Heart left ventricle (tissue), 16 donors: ENCODE measurements around the gene CNFN. TPM values are rescaled to one million over a fixed set of nuclear protein-coding genes. Genes with fewer than 3 reads are reported as not detected.

ENCODE experiments used
- ATAC-seq, 4 donors: fragments of 200-7000 bp; cut with Tn5 transposase; one replicate each; pipeline ENCODE4 v1.9.1; 2020 to 2022; ENCODE audit warnings: moderate library complexity in 4 of 4, mild to moderate bottlenecking in 3 of 4, moderate number of reproducible peaks in 1 of 4
- DNase-seq, 5 donors: peaks; one replicate each; pipeline ENCODE4 v3.0.0-alpha.2; 2020
- H3K27ac ChIP-seq, 12 donors: fragments of 200-600 bp; sonication (generic) in 4 of 12; one replicate each; pipeline versions ENCODE4 v1.5.0 to v1.8.0; 2016 to 2022; ENCODE audit warnings: mild to moderate bottlenecking in 2 of 12
- H3K27me3 ChIP-seq, 9 donors: fragments of 200-600 bp; sonication (generic) in 2 of 9; one replicate each; pipeline versions ENCODE4 v1.5.1 to v1.8.0; 2016 to 2022; ENCODE audit warnings: mild to moderate bottlenecking in 3 of 9
- H3K36me3 ChIP-seq, 9 donors: fragments of 200-600 bp; sonication (generic) in 2 of 9; one replicate each; pipeline versions ENCODE4 v1.5.0 to v1.8.0; 2018 to 2022; ENCODE audit warnings: mild to moderate bottlenecking in 2 of 9
- H3K4me1 ChIP-seq, 12 donors: fragments of 200-600 bp; sonication (generic) in 4 of 12; one replicate each; pipeline versions ENCODE4 v1.5.0 to v1.8.0; 2016 to 2022; ENCODE audit warnings: mild to moderate bottlenecking in 3 of 12
- H3K4me3 ChIP-seq, 12 donors: fragments of 200-600 bp; sonication (generic) in 4 of 12; one replicate each; pipeline versions ENCODE4 v1.5.0 to v1.8.0; 2017 to 2022; ENCODE audit warnings: mild to moderate bottlenecking in 9 of 12, moderate library complexity in 4 of 12
- H3K9me3 ChIP-seq, 12 donors: fragments of 200-600 bp; sonication (generic) in 4 of 12; one replicate each; pipeline versions ENCODE4 v1.5.0 to v1.8.0; 2016 to 2022; ENCODE audit warnings: mild to moderate bottlenecking in 1 of 12
- POLR2A ChIP-seq, 2 donors: fragments of 450-650 bp; IDR thresholded peaks; one replicate each; pipeline ENCODE4 v1.6.1; 2017; ENCODE audit warnings: antibody characterized with exemption in 2 of 2, mild to moderate bottlenecking in 2 of 2, moderate library complexity in 2 of 2
- WGBS, 4 donors: extraction: QIAGEN DNeasy Blood & Tissue Kit in 2 of 4; methylation state at CpG; one replicate each; pipeline versions ENCODE4 v1.1.5 to v1.1.7; 2013 to 2018; 5-methylcytosine and 5-hydroxymethylcytosine counted together
- intact Hi-C, 10 donors: fragments of 100-400 bp; cut with DNase I; formaldehyde crosslinking; loops; one replicate each; pipeline versions ENCODE4 v1.11.1 to v1.14.2; 2022
- polyA plus RNA-seq, 2 donors: library from polyadenylated mRNA; stranded (reverse); fragments of 200-250 nt; gene quantifications; one replicate each; pipeline ENCODE4 v1.2.3, GENCODE V29; 2013
- total RNA-seq, 9 donors: library from RNA; depleted of rRNA in 2 of 9; stranded (reverse); fragments of >200 nt in 2 of 9; fragmentation: NEBNext Ultra II Directional in 3 of 9; extraction: Animal tissue kit (Norgen Biotek cat#: 25700) in 3 of 9; gene quantifications; one replicate each; pipeline versions ENCODE4 v1.1.0 to v1.2.4, GENCODE V29; 2016 to 2023
- TF ChIP-seq, protein P1 (sequence below), 12 donors: fragments of 200-600 bp; sonication (generic) in 4 of 12; IDR thresholded peaks; one replicate each; pipeline versions ENCODE4 v1.5.0 to v1.8.0; 2018 to 2022; ENCODE audit warnings: antibody characterized with exemption in 12 of 12, mild to moderate bottlenecking in 5 of 12
- donor health status: ischemic (EF 13 %, LVEDD 7.1; RV severe dilation, severe dysfunction).
- donor health status: healthy with polysubstance abuse.
- donor health status: DM: no; HTN: yes; CAD: no.
- donor health status: DM: no; HTN: no; CAD: no.
- donor health status: ischemic (EF 25% LVEDD 6.9; RV normal size, moderate dysfunction).
- donor health status: ischemic (EF 25% LVEDD 5.7; RV mildly dilated, moderate dysfunction).
- donor health status: healthy.
- donor health status: DM: yes; HTN: yes; CAD: no.
- donor health status: ischemic (EF 35%, LVEDD 5.7; RV mildly dilated, moderate dysfunction).
- donor health status: nonischemic (EF 11% LVEDD 7.7; RV severe dilation, severe dysfunction).
- donor health status: DM: yes; HTN: yes; CAD: no.
- donor health status: PGD.
- donor health status: ischemic (EF 29% LVEDD 5.4; RV normal size, mild dysfunction).
- donor health status: nonischemic (EF 23%, LVEDD 6.1; RV moderate dilation, normal function).

CNFN gene
- total and polyA plus RNA-seq, 11 donors = 0.62 to 2.9 (median 1.1) TPM; not detected in 5

DNA sequence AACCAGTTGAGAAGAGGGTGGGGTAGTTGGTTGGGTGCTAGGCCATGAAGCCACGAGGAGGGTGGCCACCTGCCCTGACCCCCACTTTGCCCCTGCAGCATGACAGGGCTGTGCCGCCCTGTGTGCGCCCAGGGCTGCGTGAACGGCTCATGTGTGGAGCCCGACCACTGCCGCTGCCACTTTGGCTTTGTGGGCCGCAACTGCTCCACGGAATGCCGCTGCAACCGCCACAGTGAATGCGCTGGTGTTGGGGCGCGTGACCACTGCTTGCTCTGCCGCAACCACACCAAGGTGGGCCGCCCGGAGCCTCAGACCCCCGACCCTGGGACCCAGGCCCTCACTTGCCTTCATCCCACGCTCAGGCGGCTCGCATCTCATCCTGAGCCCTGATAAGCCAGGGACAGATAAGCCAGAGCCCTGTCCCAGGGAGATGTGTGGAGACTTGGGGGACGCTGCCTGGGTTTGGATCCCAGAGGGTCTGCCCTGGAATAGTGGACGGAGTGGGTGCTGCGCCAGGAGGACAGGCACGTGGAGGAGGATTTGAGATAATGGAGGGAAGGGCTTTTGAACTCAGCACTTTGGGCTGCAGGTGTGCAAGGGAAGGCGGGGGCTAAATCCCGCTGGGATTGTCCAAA lies 20.5 kb downstream of the CNFN start:
- WGBS, 4 donors = 91 to 94% (median 92%) methylated on average over 24 to 27 of the region's 27 CpGs
- DNase-seq (no peak), ATAC-seq (no peak)
- intact Hi-C loops = no loop called here
- Histone ChIP-seq H3K4me3 (no peak overlapping the region), H3K4me1 (peaks cover 0 to 35% (median 14%) of the 10 kb centered on the region in 12 donors), H3K9me3 (no peaks in the 10 kb centered on the region), H3K36me3 (peaks cover 0 to 17% (median 13%) of the 10 kb centered on the region in 9 donors), H3K27ac (no peak overlapping the region), H3K27me3 (no peaks in the 10 kb centered on the region)
- TF ChIP-seq, protein P1, sequence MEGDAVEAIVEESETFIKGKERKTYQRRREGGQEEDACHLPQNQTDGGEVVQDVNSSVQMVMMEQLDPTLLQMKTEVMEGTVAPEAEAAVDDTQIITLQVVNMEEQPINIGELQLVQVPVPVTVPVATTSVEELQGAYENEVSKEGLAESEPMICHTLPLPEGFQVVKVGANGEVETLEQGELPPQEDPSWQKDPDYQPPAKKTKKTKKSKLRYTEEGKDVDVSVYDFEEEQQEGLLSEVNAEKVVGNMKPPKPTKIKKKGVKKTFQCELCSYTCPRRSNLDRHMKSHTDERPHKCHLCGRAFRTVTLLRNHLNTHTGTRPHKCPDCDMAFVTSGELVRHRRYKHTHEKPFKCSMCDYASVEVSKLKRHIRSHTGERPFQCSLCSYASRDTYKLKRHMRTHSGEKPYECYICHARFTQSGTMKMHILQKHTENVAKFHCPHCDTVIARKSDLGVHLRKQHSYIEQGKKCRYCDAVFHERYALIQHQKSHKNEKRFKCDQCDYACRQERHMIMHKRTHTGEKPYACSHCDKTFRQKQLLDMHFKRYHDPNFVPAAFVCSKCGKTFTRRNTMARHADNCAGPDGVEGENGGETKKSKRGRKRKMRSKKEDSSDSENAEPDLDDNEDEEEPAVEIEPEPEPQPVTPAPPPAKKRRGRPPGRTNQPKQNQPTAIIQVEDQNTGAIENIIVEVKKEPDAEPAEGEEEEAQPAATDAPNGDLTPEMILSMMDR (IDR thresholded peaks at IDR 0.05) = no peak
- no peak for TF ChIP-seq POLR2A (IDR thresholded peaks at IDR 0.05)

- 94 to 96% (median 95%) methylated on average over 15 of the region's 15 CpGs for WGBS, 4 donors
- DNase-seq = no peak
- ATAC-seq = no peak
Observed at GRCh38 chr19:42368765-42369164, 21.3 kb downstream of the CNFN start.

DNA sequence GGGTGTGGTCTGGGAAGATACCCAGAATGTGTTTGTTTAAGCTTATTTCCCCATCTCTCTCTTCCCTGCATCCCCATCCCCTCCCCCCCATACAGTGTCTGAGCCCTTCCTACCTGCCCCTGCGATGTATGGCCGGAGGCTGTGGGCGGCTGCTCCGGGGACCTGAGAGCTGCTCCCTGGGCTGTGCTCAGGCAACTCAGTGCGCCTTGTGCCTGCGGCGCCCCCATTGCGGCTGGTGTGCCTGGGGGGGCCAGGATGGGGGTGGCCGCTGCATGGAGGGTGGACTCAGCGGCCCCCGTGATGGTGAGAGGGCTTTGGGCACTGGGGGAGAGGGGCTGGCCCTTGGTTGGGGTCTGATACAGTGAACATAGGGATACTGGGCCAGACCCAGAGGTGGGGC lies 21.7 kb downstream of the CNFN start:
- peaks cover 0 to 37% (median 18%) of the 10 kb centered on the region in 12 donors for H3K4me1 ChIP-seq
- H3K9me3 ChIP-seq = peaks cover 0 to 9% (median 5%) of the 10 kb centered on the region in 12 donors
- intact Hi-C loops = no loop called here
- no peak for DNase-seq
- H3K4me3 ChIP-seq = no peak overlapping the region
- H3K27me3 ChIP-seq = no peaks in the 10 kb centered on the region
- WGBS, 4 donors = 96 to 97% (median 96%) methylated on average over 9 to 11 of the region's 11 CpGs
- ATAC-seq = no peak
- H3K36me3 ChIP-seq = peaks cover 0 to 23% (median 13%) of the 10 kb centered on the region in 9 donors
- no peak for TF ChIP-seq POLR2A (IDR thresholded peaks at IDR 0.05)
- TF ChIP-seq, protein P1 (IDR thresholded peaks at IDR 0.05) = no peak
- no peak overlapping the region for H3K27ac ChIP-seq

More at GRCh38 chr19:42368765-42369164, 21.3 kb downstream of the CNFN start:
- H3K27ac ChIP-seq = no peak overlapping the region
- H3K4me1 ChIP-seq = peaks cover 0 to 37% (median 18%) of the 10 kb centered on the region in 12 donors
- no peaks in the 10 kb centered on the region for H3K27me3 ChIP-seq
- H3K36me3 ChIP-seq = peaks cover 0 to 20% (median 13%) of the 10 kb centered on the region in 9 donors
- no peak for TF ChIP-seq POLR2A (IDR thresholded peaks at IDR 0.05)
- TF ChIP-seq, protein P1 (IDR thresholded peaks at IDR 0.05) = no peak
- H3K9me3 ChIP-seq = peaks cover 0 to 7% (median 4%) of the 10 kb centered on the region in 12 donors
- intact Hi-C loops = no loop called here
- H3K4me3 ChIP-seq = no peak overlapping the region

DNA sequence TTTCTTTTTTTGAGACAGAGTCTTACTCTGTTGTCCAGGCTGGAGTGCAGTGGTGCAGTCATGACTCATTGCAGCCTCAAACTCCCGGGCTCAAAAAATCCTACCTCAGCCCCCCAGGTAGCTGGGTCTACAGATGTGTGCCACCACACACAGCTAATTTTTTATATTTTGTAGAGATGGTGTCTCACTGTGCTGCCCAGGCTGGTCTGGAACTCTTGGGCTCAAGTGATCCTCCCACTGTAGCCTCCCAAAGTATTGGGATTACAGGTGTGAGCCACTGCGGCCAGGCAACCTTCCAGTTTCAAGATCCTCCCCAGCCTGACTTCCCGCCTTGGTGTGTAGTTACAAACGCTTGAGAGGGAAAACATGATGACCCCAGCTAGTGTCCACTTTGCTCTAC lies 22.2 kb downstream of the CNFN start:
- H3K27ac ChIP-seq = no peak overlapping the region
- no peaks in the 10 kb centered on the region for H3K27me3 ChIP-seq
- peaks cover 0 to 12% (median 5%) of the 10 kb centered on the region in 12 donors for H3K9me3 ChIP-seq
- intact Hi-C loops = no loop called here
- H3K4me1 ChIP-seq = peaks cover 0 to 37% (median 18%) of the 10 kb centered on the region in 12 donors
- TF ChIP-seq, protein P1 (IDR thresholded peaks at IDR 0.05) = no peak
- no peak for TF ChIP-seq POLR2A (IDR thresholded peaks at IDR 0.05)
- H3K4me3 ChIP-seq = no peak overlapping the region
- DNase-seq (no peak), ATAC-seq (no peak)
- peaks cover 0 to 27% (median 16%) of the 10 kb centered on the region in 9 donors for H3K36me3 ChIP-seq
- 95 to 98% (median 96%) methylated on average over 4 of the region's 4 CpGs for WGBS, 4 donors
